Measurements from ENCODE around the gene USH2A. TPM values are rescaled to one million over a fixed set of nuclear protein-coding genes. Genes with fewer than 3 reads are reported as not detected.

USH2A gene
- total and polyA plus RNA-seq, 3 donors from 2014 or later, result 1.6 to 2.5 (median 1.8) TPM

- Histone ChIP-seq H3K4me1 (no peaks in the 10 kb centered on the region), H3K27me3 (no peaks in the 10 kb centered on the region), H3K27ac (no peak overlapping the region), H3K9me3 (no peaks in the 10 kb centered on the region), H3K36me3 (ENCODE audit: low read depth, missing control alignments) (no peaks in the 10 kb centered on the region), H3K4me3 (no peak overlapping the region)
- TF ChIP-seq POLR2A (IDR thresholded peaks at IDR 0.05) (no peak), CTCF (IDR thresholded peaks at IDR 0.05) (no peak)
- intact Hi-C loops (cut with DNase I; ENCODE audit: low total_unique reads), result no loop called here
- no peak for DNase-seq
- 90 to 93% methylated on average over 18 of the region's 18 CpGs for WGBS, 2 donors
Observed at GRCh38 chr1:215640429-215641148, 782.7 kb downstream of the USH2A start.

GRCh38 chr1:215637041-215637573 is 786.1 kb downstream of the USH2A start:
- WGBS, 2 donors, result 44 to 47% methylated on average over 7 of the region's 7 CpGs

GRCh38 chr1:215636258-215636965 is 786.8 kb downstream of the USH2A start:
- no peak overlapping the region for H3K4me3 ChIP-seq
- peak; percentile 28 for DNase-seq
- H3K4me1 ChIP-seq, result no peaks in the 10 kb centered on the region
- WGBS, 2 donors, result 44 to 62% methylated on average over 9 of the region's 9 CpGs
- peak overlapping the region in 1 of 2 donors; percentile 54 for H3K27ac ChIP-seq
- intact Hi-C loops (cut with DNase I; ENCODE audit: low total_unique reads), result no loop called here
- H3K27me3 ChIP-seq, result no peaks in the 10 kb centered on the region
- no peaks in the 10 kb centered on the region for H3K36me3 ChIP-seq (ENCODE audit: low read depth, missing control alignments)
- H3K9me3 ChIP-seq, result no peaks in the 10 kb centered on the region
- TF ChIP-seq POLR2A (IDR thresholded peaks at IDR 0.05) (no peak), CTCF (IDR thresholded peaks at IDR 0.05) (no peak)

More at GRCh38 chr1:215637041-215637573, 786.1 kb downstream of the USH2A start:
- H3K27ac ChIP-seq, result peak overlapping the region in 1 of 2 donors; percentile 54
- no peaks in the 10 kb centered on the region for H3K9me3 ChIP-seq
- TF ChIP-seq CTCF (IDR thresholded peaks at IDR 0.05), result no peak
- no peak for TF ChIP-seq POLR2A (IDR thresholded peaks at IDR 0.05)
- no peaks in the 10 kb centered on the region for H3K27me3 ChIP-seq
- no peak overlapping the region for H3K4me3 ChIP-seq
- intact Hi-C loops (cut with DNase I; ENCODE audit: low total_unique reads), result no loop called here
- H3K36me3 ChIP-seq (ENCODE audit: low read depth, missing control alignments), result no peaks in the 10 kb centered on the region
- no peaks in the 10 kb centered on the region for H3K4me1 ChIP-seq
- peak; percentile 41 for DNase-seq

- no peak overlapping the region for H3K27ac ChIP-seq
- 84 to 88% methylated on average over 5 to 6 of the region's 6 CpGs for WGBS, 2 donors
- TF ChIP-seq CTCF (IDR thresholded peaks at IDR 0.05) (no peak), POLR2A (IDR thresholded peaks at IDR 0.05) (no peak)
- H3K36me3 ChIP-seq (ENCODE audit: low read depth, missing control alignments), result no peaks in the 10 kb centered on the region
- no peaks in the 10 kb centered on the region for H3K4me1 ChIP-seq
- DNase-seq, result no peak
- H3K27me3 ChIP-seq, result no peaks in the 10 kb centered on the region
- intact Hi-C loops (cut with DNase I; ENCODE audit: low total_unique reads), result no loop called here
- H3K4me3 ChIP-seq, result no peak overlapping the region
- H3K9me3 ChIP-seq, result no peaks in the 10 kb centered on the region
Observed at GRCh38 chr1:215635827-215636226, 787.4 kb downstream of the USH2A start.

Measured in testis (tissue), 3 donors.